ENCODE results near the gene GNA15.

DNA sequence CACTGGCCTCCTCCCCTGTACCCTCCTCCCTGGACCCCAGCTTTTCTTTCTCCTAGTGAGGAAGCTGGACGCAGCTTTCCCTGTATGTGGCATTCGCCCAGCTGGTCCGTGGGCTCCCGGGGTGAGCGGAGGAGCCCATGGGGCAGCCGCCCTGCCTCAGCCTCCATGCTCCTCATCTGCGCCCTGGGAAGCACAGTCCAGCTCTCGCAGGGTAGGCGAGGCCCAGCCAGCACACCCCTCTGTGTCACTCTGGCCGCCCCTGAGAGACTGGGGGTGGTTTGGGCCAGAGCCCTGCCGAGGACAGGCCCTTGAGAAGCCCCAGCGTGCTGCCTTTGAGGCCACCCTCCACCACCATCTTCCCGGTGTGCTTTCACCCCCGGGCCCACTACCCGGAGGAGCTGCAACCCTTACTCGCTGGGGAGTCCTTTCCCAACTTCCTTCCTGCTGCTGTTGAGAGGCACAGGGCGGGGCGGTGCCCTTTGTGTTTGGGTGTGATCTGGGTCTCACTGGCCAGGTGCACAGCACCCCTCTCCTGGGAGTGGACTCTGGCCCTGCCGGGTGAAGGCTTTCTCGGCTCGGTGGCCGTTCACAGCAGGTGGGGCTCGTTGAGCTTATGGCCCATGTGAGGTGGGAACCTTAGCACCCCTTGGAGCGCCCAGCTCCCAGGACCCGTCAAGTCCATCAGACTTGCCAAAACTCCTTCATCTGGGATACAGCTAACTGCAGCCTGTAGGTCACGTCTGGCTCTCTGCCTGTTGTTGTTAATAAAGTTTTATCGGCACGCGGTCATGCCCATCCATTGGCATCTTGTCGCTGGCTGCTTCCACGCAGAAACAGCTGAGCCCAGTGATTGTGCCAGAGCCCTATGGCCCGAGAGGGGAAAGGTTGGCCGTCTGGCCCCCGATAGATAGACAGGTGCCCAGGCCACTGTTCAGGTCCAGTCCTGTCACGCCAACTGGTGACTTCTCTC lies 53.1 kb downstream of the GNA15 start:
- TF ChIP-seq, protein P1, sequence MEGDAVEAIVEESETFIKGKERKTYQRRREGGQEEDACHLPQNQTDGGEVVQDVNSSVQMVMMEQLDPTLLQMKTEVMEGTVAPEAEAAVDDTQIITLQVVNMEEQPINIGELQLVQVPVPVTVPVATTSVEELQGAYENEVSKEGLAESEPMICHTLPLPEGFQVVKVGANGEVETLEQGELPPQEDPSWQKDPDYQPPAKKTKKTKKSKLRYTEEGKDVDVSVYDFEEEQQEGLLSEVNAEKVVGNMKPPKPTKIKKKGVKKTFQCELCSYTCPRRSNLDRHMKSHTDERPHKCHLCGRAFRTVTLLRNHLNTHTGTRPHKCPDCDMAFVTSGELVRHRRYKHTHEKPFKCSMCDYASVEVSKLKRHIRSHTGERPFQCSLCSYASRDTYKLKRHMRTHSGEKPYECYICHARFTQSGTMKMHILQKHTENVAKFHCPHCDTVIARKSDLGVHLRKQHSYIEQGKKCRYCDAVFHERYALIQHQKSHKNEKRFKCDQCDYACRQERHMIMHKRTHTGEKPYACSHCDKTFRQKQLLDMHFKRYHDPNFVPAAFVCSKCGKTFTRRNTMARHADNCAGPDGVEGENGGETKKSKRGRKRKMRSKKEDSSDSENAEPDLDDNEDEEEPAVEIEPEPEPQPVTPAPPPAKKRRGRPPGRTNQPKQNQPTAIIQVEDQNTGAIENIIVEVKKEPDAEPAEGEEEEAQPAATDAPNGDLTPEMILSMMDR (IDR thresholded peaks at IDR 0.05), result no peak
- TF ChIP-seq POLR2A (IDR thresholded peaks at IDR 0.05), result no peak

Measured in adrenal gland (tissue), 5 donors.